Esophagus muscularis mucosa (tissue), 4 donors: Measurements from ENCODE around the gene NFASC.

ENCODE experiments used
- EP300 ChIP-seq: sonication (generic); formaldehyde crosslinking; IDR thresholded peaks from one replicate; pipeline ENCODE4 v1.6.1; 2017; ENCODE audit warnings: antibody characterized with exemption
- POLR2A ChIP-seq: fragments of 450-650 bp; IDR thresholded peaks from one replicate; pipeline ENCODE4 v1.6.1; 2017; ENCODE audit warnings: antibody characterized with exemption, moderate library complexity, mild to moderate bottlenecking, low read depth
- POLR2AphosphoS5 ChIP-seq, 2 donors: sonication (generic); formaldehyde crosslinking; IDR thresholded peaks; one replicate each; pipeline ENCODE4 v1.6.1; 2017; ENCODE audit warnings: antibody characterized with exemption in 2 of 2
- TF ChIP-seq, protein P1 (sequence below), 3 experiments: fragments of 200-600 bp in 2 of 3; fragments of 450-650 bp in 1 of 3; sonication (generic) in 2 of 3; IDR thresholded peaks; one replicate each; pipeline ENCODE4 v1.5.1; 2017 to 2019; ENCODE audit warnings: antibody characterized with exemption in 3 of 3, mild to moderate bottlenecking in 2 of 3, moderate library complexity in 1 of 3

DNA sequence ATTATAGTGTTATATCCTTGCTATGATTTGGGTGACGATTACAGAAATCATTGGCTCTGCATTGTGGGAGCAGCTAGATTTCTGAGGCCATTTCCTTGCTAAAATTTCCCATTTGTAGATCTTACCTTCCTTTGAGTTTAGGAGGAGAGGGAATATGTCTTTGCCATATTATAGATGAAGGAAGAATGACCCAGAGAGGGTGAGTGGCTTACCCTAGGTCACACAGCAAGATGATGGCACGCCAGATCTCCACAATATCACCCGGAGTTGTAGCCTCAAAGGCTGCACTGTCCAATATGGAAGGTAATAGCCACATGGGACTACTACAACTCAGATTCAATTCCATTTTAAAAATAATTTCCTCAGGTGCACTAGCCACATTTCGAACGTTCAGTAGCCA is 182.6 kb downstream of the NFASC start:
- TF ChIP-seq, protein P1, sequence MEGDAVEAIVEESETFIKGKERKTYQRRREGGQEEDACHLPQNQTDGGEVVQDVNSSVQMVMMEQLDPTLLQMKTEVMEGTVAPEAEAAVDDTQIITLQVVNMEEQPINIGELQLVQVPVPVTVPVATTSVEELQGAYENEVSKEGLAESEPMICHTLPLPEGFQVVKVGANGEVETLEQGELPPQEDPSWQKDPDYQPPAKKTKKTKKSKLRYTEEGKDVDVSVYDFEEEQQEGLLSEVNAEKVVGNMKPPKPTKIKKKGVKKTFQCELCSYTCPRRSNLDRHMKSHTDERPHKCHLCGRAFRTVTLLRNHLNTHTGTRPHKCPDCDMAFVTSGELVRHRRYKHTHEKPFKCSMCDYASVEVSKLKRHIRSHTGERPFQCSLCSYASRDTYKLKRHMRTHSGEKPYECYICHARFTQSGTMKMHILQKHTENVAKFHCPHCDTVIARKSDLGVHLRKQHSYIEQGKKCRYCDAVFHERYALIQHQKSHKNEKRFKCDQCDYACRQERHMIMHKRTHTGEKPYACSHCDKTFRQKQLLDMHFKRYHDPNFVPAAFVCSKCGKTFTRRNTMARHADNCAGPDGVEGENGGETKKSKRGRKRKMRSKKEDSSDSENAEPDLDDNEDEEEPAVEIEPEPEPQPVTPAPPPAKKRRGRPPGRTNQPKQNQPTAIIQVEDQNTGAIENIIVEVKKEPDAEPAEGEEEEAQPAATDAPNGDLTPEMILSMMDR (IDR thresholded peaks at IDR 0.05) = no peak
- TF ChIP-seq POLR2A (no peak), POLR2AphosphoS5 (IDR thresholded peaks at IDR 0.05) (no peak), EP300 (no peak)
